GDM1 (cell line): ENCODE data around the gene CYP4V2.

ENCODE experiments used
- DNase-seq: peaks from one replicate; lab custom pipeline; 2025; lab: John Stamatoyannopoulos, UW

CYP4V2 gene

GRCh38 chr4:186189656-186190055 lies 1.7 kb upstream of the CYP4V2 start:
- DNase-seq = no peak

GRCh38 chr4:186190581-186191199 lies 677 bp upstream of the CYP4V2 start:
- no peak for DNase-seq

DNA sequence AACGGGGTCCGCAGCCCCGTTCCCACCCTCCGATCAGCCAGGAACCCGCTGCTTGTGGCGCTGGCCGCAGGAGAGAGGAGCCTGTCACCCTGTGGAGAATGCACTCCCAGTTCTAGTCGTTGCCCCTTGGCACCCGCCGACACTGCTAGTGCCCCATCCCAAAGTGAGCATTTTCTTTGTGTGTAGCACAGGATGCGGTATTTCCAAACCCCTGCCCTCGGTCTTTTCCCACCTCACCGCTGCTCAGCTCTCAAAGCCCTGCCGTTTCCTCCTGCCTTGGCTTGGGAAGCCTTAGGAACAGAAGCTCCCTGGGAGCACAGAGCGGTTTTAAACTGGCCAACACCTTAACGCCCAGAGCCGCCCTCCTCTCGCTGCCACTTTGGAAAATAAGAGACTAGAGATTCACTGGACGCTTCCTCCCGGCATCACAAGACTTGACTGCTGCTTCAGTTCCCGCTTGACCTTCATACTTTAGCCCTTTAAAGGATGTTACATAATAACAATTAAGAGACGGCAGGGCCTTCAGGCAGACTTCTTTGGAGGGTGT lies 772 bp downstream of the CYP4V2 start:
- DNase-seq = no peak

- no peak for DNase-seq
Measured at GRCh38 chr4:186193851-186194250, 2.5 kb downstream of the CYP4V2 start.

GRCh38 chr4:186196063-186196462 lies 4.7 kb downstream of the CYP4V2 start:
- no peak for DNase-seq

DNA sequence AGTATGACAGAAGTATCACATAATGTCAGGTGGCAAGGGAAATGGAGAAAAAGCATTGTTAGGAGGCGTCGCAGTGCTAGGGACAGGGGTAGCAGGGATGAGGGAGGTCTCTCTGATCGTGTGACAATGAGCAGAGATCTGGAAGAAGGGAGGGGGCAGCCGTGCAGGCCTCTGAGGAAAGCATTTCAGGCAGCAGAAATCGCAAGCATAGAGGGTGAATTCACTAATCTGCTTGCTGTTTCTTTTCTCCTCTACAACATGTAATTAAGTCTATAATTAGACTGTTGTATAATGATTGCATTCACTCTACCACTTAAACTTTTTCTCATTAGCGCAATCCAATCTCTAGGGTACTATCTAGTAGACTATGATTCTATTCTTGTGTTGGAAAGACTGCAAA lies 9.1 kb downstream of the CYP4V2 start:
- no peak for DNase-seq

GRCh38 chr4:186201010-186201409 lies 9.6 kb downstream of the CYP4V2 start:
- no peak for DNase-seq

GRCh38 chr4:186201535-186202230 lies 10.3 kb downstream of the CYP4V2 start:
- peak; percentile 23 for DNase-seq

GRCh38 chr4:186202490-186203140 lies 11.2 kb downstream of the CYP4V2 start:
- no peak for DNase-seq

DNA sequence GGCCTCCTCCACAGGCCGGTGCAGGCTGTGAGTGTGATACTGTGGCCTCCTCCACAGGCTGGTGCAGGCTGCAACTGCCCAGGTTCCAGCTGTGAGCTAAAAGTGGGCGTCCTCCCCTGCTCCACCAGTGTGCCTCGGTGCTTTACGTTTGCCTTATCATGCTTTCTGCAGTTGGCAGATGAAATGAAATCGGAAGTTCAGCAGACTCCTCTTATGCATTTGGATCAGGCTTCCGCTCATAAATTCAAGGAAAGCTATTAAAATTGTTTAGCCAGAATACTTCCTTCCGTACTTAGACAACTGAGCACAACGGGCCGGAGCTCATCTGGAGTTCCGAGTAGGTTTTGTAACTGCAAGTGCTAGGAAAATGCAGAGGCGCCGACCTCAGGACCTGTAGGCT lies 12.0 kb downstream of the CYP4V2 start:
- DNase-seq = peak; percentile 62

DNA sequence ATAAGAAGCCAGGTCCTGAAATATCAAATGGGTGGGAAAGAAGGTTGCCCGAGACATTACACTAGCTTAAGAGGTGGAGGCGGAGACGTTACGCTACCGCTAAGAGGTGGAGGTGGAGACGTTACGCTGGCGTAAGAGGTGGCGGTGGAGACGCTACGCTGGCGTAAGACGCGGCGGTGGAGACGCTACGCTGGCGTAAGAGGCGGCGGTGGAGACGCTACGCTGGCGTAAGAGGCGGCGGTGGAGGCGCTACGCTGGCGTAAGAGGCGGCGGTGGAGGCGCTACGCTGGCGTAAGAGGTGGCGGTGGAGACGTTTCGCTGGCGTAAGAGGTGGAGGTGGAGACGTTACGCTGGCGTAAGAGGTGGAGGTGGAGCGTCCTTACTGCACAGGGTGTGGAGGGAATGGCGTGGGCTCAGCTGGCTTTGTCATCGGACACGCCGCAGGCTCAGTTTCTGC lies 12.8 kb downstream of the CYP4V2 start:
- peak; percentile 74 for DNase-seq

GRCh38 chr4:186204686-186205085 lies 13.3 kb downstream of the CYP4V2 start:
- no peak for DNase-seq

- no peak for DNase-seq
Measured at GRCh38 chr4:186205156-186205555, 13.8 kb downstream of the CYP4V2 start.

DNA sequence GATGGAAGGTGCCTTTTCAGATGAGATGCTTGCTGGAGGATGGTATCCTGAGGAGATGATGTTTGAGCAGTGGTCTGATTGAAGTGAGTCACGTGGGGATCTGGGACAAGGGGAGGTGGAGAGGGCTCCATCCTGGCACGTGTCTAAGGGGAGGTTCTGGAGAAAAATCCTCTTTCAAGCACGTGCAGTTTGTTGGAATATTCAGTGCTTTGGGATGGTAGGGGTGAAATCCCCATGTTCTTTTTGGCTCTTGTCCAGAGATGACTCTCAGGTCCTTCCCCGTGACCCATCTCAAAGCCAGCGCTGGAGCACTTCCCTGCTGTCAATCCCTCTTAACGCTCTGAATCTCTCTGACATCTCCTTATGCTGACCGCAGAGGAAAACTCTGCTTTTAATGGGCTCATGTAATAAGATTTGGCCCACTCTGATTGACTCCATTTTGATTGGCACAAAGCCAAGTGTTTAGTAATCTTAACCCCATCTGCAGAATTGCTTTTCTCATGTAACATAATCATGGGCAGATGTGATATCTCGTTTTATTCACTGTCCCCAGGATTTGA lies 25.2 kb downstream of the CYP4V2 start:
- no peak for DNase-seq

DNA sequence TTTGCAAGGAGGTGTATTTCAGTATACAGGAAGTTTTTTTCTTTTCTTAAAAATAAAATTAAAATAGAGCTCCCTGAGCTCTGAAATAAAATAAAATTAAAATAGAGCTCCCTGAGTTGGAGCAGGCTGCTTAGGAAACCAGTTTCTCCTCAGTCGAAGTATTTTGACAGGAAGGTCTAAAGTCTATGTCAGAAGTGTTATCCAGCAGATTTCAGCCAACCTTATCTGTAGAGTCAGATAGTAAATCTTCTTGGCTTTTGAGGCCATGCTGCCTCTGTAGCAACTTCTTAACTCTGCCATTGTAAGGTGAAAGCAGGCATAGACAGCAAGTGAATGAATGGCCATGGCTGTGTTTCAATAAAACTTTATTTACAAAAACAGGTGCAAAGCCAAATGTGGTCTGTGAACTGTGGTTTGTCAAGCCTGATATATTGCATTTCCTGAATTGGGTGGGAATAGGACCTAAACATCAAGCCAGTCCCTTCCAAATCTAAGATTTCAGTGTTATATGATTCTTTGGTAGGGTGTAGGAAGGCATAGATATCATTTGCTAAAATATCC lies 26.4 kb downstream of the CYP4V2 start:
- no peak for DNase-seq

DNA sequence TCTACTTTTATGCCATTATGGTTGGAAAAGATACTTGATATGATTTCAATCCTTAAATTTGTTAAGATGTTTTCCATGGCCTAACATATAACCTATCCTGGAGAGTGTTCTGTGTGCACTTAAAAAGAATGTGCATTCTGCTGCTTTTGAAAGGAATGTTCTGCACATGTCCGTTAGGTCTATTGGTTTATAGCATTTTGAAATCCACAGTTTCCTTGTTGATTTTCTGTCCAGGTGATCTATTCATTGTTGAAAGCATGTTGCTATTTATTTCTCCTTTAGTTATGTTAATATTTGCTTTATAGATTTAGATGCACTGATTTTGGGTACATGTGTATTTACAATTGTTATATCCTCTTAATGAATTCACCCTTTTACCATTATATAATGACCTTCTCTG lies 30.3 kb downstream of the CYP4V2 start:
- no peak for DNase-seq

DNA sequence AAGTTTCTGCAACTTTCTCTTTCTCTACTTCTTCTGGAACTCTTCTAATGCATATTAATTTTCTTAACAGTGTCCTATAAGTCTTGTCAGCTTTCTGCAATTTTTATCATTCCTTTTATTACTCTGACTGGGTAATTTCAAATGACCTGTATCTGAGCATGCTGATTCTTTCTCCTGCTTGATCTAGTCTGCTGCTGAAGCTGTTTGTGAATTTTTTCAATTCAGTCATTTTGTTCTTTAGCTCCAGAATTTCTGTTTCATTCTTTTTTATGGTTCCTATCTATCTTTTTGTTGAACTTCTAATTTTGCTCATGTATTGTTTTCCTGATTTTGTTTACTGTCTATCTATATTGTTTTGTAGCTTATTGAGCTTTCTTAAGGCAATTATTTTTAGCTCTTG lies 34.5 kb downstream of the CYP4V2 start:
- DNase-seq = no peak

DNA sequence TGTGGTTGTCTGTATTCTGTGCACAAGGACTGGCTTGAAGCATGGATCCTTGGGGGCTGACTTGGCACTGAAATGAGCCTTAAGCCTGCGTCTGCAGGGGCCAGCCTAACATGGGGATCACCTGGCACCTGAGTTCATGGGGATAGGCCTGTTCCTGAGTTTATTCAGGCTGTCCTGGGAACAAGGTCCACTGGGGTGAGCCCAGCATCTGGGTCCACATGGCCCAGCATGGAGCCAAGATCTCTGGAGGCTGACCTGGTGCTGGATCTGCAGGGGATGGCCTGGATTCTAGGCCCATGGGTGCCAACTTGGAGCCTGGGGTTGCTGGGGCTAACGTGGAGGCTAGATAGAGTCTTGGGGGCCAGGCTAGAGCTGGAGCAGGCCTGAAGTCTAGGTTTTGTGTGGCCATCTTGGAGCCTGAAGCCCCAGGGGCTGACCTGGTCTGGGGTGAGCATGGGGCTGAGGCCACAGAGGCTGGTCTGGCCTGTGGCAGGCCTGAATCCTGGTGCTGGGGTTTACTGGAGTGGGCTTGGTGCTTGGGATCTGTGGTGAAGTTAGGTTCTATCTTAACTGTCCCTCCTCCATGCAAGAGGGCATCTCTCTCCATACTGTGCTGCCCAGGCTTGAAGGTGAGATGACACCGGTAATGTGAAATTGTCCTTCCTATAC lies 35.3 kb downstream of the CYP4V2 start:
- no peak for DNase-seq

GRCh38 chr4:186227221-186227620 lies 35.9 kb downstream of the CYP4V2 start, which contains the start of gene KLKB1:
KLKB1 (plus strand) TSS chr4:186227507; CDS start chr4:186228196, 689 bp downstream.
- DNase-seq = no peak

DNA sequence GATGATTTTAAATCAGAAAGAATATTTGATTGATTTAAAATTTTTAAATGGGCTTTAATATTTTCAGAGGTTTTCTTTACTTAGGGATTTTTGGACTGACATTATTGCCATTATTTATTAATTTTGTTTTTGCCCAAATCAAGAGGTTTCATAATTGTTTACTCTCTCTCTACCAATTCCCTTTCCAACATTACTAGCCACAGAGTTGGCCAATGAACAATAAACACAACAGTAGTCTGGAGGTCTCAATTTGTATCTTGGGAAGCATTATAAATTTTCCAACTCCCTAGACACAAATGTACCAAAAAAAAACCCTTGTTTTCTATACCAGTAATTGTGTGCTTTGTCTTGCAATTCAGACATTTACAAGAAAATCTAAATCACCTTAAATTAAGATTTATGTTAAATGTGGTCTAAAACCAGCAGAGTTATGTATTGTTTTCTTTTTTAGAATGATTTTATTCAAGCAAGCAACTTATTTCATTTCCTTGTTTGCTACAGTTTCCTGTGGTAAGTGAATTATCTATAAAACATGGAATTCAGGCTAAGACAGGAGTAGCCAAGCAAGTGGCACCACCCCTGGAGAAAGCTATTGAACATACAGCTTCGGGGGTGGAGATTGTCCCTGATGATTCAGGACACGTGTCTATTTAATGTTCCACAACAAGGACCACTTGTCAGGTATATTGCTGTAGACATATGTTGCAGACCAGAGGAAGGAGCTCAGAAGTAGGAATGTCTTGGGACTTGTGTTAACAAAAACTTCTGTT lies 36.6 kb downstream of the CYP4V2 start:
- no peak for DNase-seq

GRCh38 chr4:186228514-186228894 lies 37.1 kb downstream of the CYP4V2 start:
- DNase-seq = no peak
